OCI-LY1 (cell line): ENCODE measurements around the gene THNSL1.

Source experiments
- H2AFZ ChIP-seq: fragments of 200-600 bp; sonication (generic), shearing (Covaris generic); 2 replicates; pipeline ENCODE4 v1.6.0; 2014; ENCODE audit warnings: antibody characterized with exemption, mild to moderate bottlenecking, low read length
- H3F3A ChIP-seq: fragments of 200-600 bp; sonication (generic), shearing (Covaris generic); 2 replicates; pipeline ENCODE4 v1.6.0; 2014; ENCODE audit warnings: mild to moderate bottlenecking, antibody characterized with exemption, low read length, moderate library complexity; ENCODE audit not compliant: insufficient read depth
- H3K27ac ChIP-seq: fragments of 200-600 bp; sonication (generic); 2 replicates; pipeline ENCODE4 v1.5.1; 2014; ENCODE audit warnings: low read length, mixed run types, mild to moderate bottlenecking, low read depth; ENCODE audit not compliant: poor library complexity, severe bottlenecking
- H3K27me3 ChIP-seq: fragments of 200-600 bp; sonication (generic); 2 replicates; pipeline ENCODE4 v1.6.0; 2014; ENCODE audit warnings: antibody characterized with exemption, mild to moderate bottlenecking, low read length, moderate library complexity; ENCODE audit not compliant: insufficient read depth
- H3K36me3 ChIP-seq: fragments of 200-600 bp; sonication (generic); 2 replicates; pipeline ENCODE4 v1.6.1; 2014; ENCODE audit warnings: mild to moderate bottlenecking, antibody characterized with exemption, low read length, moderate library complexity, mixed read lengths; ENCODE audit not compliant: insufficient read depth
- H3K4me1 ChIP-seq: fragments of 200-600 bp; sonication (generic); 2 replicates; pipeline ENCODE4 v1.5.1; 2014; ENCODE audit warnings: mild to moderate bottlenecking, low read length, moderate library complexity; ENCODE audit not compliant: insufficient read depth, severe bottlenecking
- H3K4me2 ChIP-seq: fragments of 200-600 bp; sonication (generic), shearing (Covaris generic); 2 replicates; pipeline ENCODE4 v1.6.1; 2014; ENCODE audit warnings: low read length
- H3K4me3 ChIP-seq: fragments of 200-600 bp; sonication (generic); 2 replicates; pipeline ENCODE4 v1.5.1; 2014; ENCODE audit warnings: low read length, low read depth, mild to moderate bottlenecking, mixed read lengths; ENCODE audit not compliant: poor library complexity, severe bottlenecking
- H3K79me2 ChIP-seq: fragments of 200-600 bp; shearing (Covaris generic); 2 replicates; pipeline ENCODE4 v1.6.1; 2016; ENCODE audit warnings: mixed run types, low read length, mixed read lengths; ENCODE audit not compliant: insufficient read depth
- H3K9ac ChIP-seq: fragments of 200-600 bp; sonication (generic), shearing (Covaris generic); 2 replicates; pipeline ENCODE4 v1.6.1; 2014; ENCODE audit warnings: mild to moderate bottlenecking, low read length, mixed read lengths
- H3K9me2 ChIP-seq: fragments of 200-600 bp; sonication (generic), shearing (Covaris generic); 2 replicates; pipeline ENCODE4 v1.6.1; 2014; ENCODE audit warnings: low read depth, mild to moderate bottlenecking, low read length, mixed read lengths
- H3K9me3 ChIP-seq: fragments of 200-600 bp; shearing (Covaris generic); 2 replicates; pipeline ENCODE4 v1.6.1; 2014; ENCODE audit warnings: low read length, mixed read lengths
- H4K20me1 ChIP-seq: fragments of 200-600 bp; sonication (generic), shearing (Covaris generic); 2 replicates; pipeline ENCODE4 v1.6.0; 2016; ENCODE audit warnings: mild to moderate bottlenecking, low read length; ENCODE audit not compliant: insufficient read depth
- CTCF ChIP-seq: fragments of 200-600 bp; sonication (generic), shearing (Covaris generic); IDR thresholded peaks from 2 replicates; pipeline ENCODE4 v1.5.1; 2017; ENCODE audit warnings: mild to moderate bottlenecking, antibody characterized with exemption, low read length, moderate library complexity, mixed read lengths
- EZH2 ChIP-seq: fragments of 200-600 bp; sonication (generic), shearing (Covaris generic); IDR thresholded peaks from 2 replicates; pipeline ENCODE4 v1.8.0; 2017; ENCODE audit warnings: borderline replicate concordance, mixed run types, mild to moderate bottlenecking, antibody characterized with exemption, low read length, moderate library complexity, mixed read lengths

The THNSL1 gene

GRCh38 chr10:25052012-25052411 lies 35.6 kb downstream of the THNSL1 start:
- no peak overlapping the region for H3K4me2 ChIP-seq
- H3F3A ChIP-seq = no peaks in the 10 kb centered on the region
- no peak overlapping the region for H3K9ac ChIP-seq
- H4K20me1 ChIP-seq = no peaks in the 10 kb centered on the region
- no peaks in the 10 kb centered on the region for H3K9me2 ChIP-seq
- no peak overlapping the region for H2AFZ ChIP-seq
- H3K79me2 ChIP-seq = no peaks in the 10 kb centered on the region
- TF ChIP-seq CTCF (no peak), EZH2 (no peak)
- H3K4me1 ChIP-seq = no peaks in the 10 kb centered on the region
- H3K27ac ChIP-seq = no peak overlapping the region
- no peak overlapping the region for H3K4me3 ChIP-seq
- no peaks in the 10 kb centered on the region for H3K27me3 ChIP-seq
- no peaks in the 10 kb centered on the region for H3K36me3 ChIP-seq
- H3K9me3 ChIP-seq = no peaks in the 10 kb centered on the region

- Histone ChIP-seq H3K27ac (no peak overlapping the region), H3K79me2 (no peaks in the 10 kb centered on the region), H3K9ac (no peak overlapping the region), H3K4me3 (no peak overlapping the region), H2AFZ (no peak overlapping the region), H4K20me1 (no peaks in the 10 kb centered on the region), H3K9me2 (no peaks in the 10 kb centered on the region), H3K4me2 (no peak overlapping the region), H3K4me1 (no peaks in the 10 kb centered on the region), H3F3A (no peaks in the 10 kb centered on the region), H3K9me3 (no peaks in the 10 kb centered on the region), H3K27me3 (no peaks in the 10 kb centered on the region), H3K36me3 (no peaks in the 10 kb centered on the region)
- TF ChIP-seq EZH2 (no peak), CTCF (no peak)
These were observed 40.3 kb downstream of the THNSL1 start for GRCh38 chr10:25056726-25057125.

- H3K36me3 ChIP-seq = no peaks in the 10 kb centered on the region
- no peaks in the 10 kb centered on the region for H3F3A ChIP-seq
- TF ChIP-seq CTCF (no peak), EZH2 (no peak)
- no peak overlapping the region for H3K4me2 ChIP-seq
- H3K9me2 ChIP-seq = no peaks in the 10 kb centered on the region
- H3K79me2 ChIP-seq = no peaks in the 10 kb centered on the region
- no peak overlapping the region for H3K4me3 ChIP-seq
- H3K27ac ChIP-seq = no peak overlapping the region
- no peaks in the 10 kb centered on the region for H3K27me3 ChIP-seq
- H3K4me1 ChIP-seq = no peaks in the 10 kb centered on the region
- no peaks in the 10 kb centered on the region for H4K20me1 ChIP-seq
- H2AFZ ChIP-seq = no peak overlapping the region
- no peak overlapping the region for H3K9ac ChIP-seq
- no peaks in the 10 kb centered on the region for H3K9me3 ChIP-seq
These were observed 41.5 kb downstream of the THNSL1 start for GRCh38 chr10:25057886-25058285.
